COR-L47 (cell line): ENCODE data around the gene SEMA5A.
"Not testable (repeated sequence)": the region's sequence is repeated elsewhere in the genome, so short reads cannot be mapped to it uniquely, and the experiment has no call there.

Experiments
- DNase-seq: peaks from one replicate; lab custom pipeline; 2025; lab: John Stamatoyannopoulos, UW

The SEMA5A gene

GRCh38 chr5:9440517-9440916, 105.4 kb downstream of the SEMA5A start:
- DNase-seq: no peak

DNA sequence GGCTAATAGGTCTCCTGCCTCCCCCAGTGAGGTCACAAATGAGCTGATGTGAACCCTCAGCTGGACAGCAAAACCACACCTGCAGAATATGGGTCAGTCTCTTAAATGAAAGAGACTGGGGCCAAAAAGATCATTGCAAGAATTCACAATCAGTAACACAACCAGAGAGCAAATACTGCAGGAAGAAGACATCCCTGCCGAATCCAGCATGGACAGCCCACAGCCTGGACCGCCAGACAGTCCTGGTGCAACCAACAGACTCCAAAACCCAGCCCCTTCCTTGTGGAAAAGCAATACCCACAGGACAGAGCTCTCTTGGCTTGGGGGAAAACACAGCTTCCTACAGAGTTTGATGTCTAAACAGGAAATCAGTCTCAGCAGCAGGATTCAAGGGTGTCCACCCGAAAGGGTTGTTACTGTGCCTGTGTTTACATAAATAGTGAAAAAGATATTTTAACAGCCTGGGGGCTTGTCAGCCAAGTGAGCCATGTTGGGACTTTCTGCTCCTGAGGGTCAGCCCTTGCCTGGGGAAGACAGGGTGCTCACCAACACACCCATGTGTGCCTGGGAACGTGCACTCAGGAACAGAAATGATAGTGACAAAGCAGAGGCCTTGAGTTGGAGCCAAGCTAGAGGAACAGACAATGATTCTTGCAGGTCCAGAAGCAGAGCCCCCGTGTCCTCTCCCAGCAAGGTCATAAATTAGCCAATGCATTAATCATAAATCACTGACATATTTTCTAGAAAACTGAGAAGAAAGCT, 106.2 kb downstream of the SEMA5A start:
- DNase-seq: no peak

DNA sequence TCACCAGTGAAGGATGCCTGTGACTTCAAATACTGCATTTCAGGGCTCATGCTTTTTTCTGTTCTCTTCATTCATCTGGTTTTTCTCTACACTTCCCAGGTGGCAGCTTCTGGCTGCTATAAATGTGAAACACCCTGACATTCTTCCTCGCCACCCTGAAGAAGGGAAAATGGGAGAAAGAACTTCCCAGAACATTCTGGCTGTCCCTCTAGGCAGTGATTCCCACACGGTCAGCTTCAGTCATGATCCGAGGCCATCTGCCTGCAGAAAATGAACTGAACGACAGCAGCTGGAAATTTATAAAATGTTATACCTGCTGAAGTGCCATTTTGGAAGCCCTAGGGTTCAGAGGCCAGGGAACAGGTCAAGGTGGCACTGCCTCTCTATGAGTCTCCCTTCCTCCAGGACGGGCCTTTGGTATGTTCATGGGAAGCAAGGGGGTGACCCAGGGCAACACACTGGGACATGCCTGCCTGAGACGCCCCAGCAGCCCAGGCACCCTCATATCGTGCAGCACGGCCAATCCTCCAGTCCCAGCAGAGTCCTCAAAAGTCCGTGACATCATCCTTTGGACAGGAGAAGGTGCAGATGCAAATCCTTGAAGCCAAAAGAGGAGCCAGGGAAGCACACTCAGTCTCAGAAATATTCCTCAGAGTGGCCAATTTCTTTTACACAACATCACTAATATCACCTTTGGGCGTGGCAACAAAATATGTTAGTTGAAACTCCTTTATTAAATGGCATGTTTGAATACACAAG, 107.1 kb downstream of the SEMA5A start:
- DNase-seq: no peak

- DNase-seq: no peak
Observed at GRCh38 chr5:9437741-9438240, 108.1 kb downstream of the SEMA5A start.

GRCh38 chr5:9431496-9432258, 114.2 kb downstream of the SEMA5A start:
- no peak for DNase-seq

- no peak for DNase-seq
Observed at GRCh38 chr5:9431151-9431495, 114.8 kb downstream of the SEMA5A start.

GRCh38 chr5:9430306-9430705, 115.6 kb downstream of the SEMA5A start:
- DNase-seq: no peak

DNA sequence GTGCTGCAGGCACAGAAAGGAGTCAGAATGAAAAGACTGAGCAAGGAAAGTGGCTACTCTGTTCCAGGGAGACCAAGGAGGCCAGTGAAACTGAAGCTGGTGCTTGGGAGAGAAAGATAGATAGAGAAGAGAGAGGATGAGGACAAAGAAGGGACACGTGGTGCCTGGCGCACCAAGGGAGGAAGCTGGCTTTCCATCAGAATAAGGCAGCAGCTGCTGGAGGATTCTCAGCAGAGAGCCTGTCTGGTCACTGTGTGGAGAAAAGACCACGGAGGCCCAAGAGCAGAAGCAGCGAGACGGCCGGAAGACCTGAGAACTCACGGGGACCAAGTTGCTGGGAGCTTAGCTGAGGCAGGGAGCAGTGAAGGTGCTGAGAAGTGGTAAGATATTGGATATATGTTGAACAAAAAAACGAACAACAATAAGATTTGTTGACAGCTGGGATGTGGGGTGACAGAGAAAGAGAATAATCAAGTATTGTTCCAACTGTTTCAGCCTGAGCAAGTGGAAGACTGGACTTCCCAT, 116.1 kb downstream of the SEMA5A start:
- no peak for DNase-seq

DNA sequence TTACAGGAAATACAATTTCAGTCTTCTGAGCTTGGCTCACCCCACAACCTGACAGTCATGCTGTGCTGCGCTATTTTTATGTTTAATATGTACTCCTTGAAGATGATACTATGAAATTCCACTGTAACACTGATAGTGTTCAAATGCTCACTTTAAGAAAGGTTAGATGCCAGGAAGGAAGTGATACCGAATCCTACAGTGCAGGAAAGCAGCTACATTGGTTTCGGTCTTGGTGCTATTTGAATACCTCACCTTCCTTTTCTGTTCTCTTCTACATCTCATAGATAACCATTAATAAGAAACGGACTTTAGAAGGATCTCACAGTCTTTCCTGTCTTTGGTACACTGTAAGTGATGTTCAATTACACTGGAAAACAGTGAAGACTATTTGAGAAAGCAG, 117.6 kb downstream of the SEMA5A start:
- no peak for DNase-seq

- DNase-seq: no peak
Observed at GRCh38 chr5:9425710-9426109, 120.2 kb downstream of the SEMA5A start.

DNA sequence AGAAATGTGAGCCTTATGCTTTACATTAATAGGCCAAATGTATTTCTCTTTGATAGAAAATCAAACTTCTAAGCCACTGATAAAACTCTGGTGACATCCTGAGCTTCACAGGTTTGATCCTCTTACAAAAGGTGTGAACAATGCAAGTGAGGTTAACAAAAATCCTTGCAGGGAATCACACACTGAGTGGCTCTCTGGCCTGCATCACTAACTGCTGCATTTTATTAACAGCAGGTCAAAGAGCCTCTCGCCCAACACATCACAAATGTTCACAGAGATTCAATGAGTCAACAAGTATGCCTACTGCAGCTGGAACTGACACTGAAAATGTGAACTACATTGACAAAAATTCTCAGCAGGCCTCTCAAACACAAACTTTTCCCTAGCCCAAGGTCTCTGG, 122.3 kb downstream of the SEMA5A start:
- DNase-seq: no peak

DNA sequence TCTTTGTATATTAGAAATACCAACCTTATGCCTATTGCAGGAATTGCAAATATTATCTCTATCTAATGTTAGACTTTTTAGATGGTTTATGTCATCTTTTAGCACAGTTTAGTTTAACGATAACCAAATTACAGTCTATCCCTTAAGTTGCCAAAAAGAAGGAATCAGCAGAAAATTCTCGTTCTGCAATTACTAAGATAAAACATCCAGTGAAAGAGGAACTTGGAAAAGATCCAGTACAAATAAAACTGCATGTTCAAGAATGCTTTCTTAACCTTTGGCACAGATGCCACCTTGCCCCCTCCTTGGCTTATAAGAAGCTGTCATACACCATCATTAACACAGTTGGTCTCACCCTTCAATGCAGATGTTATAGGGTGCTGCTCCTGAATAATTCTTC, 124.0 kb downstream of the SEMA5A start:
- no peak for DNase-seq

- DNase-seq: no peak
Observed at GRCh38 chr5:9419794-9420193, 126.1 kb downstream of the SEMA5A start.

- no peak for DNase-seq
Observed at GRCh38 chr5:9415566-9415965, 130.3 kb downstream of the SEMA5A start.

DNA sequence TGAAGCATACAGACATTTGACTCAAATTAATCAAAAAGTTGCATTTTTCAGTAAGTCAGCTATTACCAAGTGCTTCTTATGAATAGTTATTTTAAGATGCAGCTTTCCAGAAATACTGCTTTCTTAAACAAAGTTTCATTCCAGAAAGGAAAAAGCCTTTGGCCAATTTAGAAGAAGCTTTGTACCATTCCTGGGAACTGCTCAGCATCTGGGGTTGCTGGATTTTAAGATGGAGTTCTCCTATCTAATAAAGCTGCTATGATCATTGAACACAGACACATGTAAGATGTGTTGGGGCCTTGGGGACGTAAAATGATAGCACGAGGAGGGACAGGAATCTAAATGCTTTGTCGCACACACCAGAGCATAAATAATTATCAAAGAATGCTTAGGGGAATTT, 130.8 kb downstream of the SEMA5A start:
- DNase-seq: no peak

DNA sequence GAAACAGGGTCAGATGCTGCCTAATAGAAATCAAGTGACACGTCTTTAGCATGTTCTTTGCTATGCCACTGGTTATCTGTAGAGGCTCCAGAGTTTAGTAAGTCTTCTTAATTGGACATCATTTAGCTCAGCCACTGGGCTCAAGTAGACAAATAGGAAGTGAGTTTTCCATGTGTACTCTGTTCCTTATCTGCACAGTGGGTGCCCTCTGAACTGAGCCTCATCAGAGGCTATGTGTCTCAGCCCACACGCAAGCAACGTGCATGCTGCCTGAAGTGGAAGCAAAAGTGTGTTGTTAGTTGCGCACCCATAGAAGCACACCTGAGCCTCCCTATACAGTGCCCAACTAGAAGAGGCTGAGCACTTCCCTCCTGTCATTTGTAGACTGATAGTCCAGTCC, 134.7 kb downstream of the SEMA5A start:
- DNase-seq: no peak

- no peak for DNase-seq
Observed at GRCh38 chr5:9409413-9409960, 136.4 kb downstream of the SEMA5A start.

DNA sequence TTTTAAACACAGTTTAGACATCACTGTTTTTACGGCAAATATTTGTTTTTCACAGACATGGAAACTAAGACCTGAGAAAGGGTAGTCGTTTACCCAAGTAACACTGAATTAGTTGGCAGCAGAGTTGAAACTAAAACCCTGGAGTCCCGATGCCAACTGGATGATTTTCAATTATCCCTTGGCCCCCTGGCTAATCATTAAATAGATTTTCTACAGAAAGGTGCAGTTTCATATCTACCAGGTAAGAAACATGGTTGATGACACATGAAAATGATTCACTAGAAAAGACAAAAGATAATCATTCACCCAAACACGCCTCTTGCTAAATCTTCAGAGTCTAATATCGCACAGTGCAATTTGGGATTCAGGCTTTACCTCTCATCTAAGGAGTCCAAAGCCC, 136.9 kb downstream of the SEMA5A start:
- no peak for DNase-seq

- DNase-seq: no peak
Observed at GRCh38 chr5:9405196-9405754, 140.6 kb downstream of the SEMA5A start.

DNA sequence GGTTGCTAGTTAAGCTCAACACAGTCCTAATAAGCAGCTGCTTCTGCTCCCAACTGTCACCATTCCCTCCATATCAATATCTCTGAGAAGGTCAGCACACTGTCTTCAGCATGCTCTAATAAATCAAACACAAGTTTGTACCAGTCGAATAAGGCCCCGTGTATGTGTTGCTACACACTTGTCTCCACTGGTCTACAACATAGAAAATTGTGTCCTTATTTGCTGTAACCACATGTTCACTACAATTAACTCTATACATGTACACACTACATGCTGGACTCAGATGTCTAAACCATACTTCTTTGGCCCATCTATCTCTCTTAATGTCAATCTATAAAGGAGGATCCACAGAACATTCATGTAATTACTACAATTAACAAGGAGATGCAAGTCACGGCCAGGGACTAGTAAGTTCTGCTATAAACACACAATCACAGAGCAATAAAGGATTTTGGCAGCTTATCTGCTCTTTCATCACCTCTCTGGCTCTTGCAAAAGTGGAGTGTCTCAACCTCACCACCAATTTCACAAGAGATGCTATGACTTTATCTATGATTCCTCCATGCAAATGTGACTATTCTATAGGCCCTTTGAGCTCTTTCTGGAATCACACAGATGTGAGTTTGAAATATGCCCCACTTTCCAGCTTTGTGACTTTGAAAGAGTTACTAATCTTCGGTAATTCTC, 143.9 kb downstream of the SEMA5A start:
- DNase-seq: no peak

DNA sequence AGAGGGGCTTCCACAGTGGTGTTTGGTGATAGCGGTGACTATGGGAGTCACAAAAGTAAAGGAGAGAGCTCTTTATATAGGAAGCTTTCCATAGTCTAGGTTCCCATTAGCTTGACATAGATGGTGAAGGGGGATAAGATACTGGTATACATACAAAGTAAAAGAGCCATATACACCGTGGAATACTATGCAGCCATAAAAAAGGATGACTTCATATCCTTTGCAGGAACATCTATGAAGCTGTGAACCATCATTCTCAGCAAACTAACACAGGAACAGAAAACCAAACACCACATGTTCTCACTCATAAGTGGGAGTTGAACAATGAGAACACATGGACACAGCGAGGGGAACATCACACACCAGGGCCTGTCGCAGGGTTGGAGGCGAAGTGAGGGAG, 146.1 kb downstream of the SEMA5A start:
- not testable (repeated sequence) for DNase-seq
